ENCODE data around the gene DBNL. TPM values are rescaled to one million over a fixed set of nuclear protein-coding genes. Genes with fewer than 3 reads are reported as not detected.

The DBNL gene
- total RNA-seq, 2 donors from 2014 or later = 57.8 to 58.8 TPM

DNA sequence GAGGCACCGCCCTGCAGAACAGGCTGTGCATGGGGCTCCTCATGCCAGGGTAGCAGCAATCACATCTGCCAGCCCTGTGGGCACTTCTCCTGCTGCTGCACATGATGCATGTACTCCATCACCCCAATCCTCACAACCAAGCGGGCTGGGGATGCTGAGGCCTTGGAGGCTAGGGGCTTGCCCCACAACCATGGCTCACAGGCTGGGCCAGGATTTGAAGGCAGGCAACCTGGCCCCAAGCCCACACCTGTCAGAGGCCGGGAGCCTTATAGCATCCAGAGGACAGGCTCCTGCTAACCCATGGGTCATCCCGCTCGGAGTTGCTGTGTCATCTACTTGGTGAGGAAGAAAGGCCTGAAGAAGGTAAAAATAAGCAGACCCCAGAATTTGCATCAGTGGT lies 35.6 kb downstream of the DBNL start:
- H3K36me3 Mint-ChIP-seq (ENCODE audit: insufficient read depth in 2 of 2) = peaks cover 7 to 20% of the 10 kb centered on the region in 2 donors
- H3K27me3 Mint-ChIP-seq (ENCODE audit: low read depth) = no peaks in the 10 kb centered on the region
- ATAC-seq (replicated peaks in 1 of 2) = no peak
- no peak overlapping the region for H3K4me3 Mint-ChIP-seq
- peaks cover 54% of the 10 kb centered on the region for H3K4me1 Mint-ChIP-seq (ENCODE audit: low read depth)
- DNase-seq = no peak
- no peak overlapping the region for H3K27ac Mint-ChIP-seq
- no peaks in the 10 kb centered on the region for H3K9me3 Mint-ChIP-seq

DNA sequence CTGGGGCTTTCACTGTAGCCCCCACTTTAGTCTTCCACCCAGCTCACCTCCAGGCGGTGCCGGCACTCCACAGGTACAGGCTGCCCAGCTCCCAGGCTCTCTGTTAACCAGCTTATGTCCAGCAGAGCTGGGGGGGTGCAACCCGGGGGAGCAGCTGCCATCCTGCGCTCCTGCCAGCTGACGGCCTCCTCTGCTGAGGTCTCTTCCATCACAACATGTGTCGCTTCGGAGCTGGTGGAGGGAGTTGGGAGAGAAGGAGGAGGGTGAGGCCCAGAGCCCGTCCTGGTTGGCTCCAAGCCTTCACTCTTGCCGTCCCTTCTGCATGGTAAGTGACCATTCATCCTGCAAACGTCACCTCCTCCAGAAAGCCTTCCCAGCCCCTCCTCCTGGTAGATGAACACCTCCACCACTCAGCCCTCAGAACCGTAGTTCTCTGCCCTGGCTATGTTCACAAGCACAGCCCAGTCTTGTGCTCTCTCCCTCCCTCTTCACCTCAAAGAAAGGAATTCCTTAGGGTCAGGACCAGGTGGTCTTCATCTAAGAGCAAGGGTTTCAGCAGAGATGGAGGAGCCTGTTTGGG lies 36.3 kb downstream of the DBNL start:
- ATAC-seq (replicated peaks in 1 of 2) = no peak
- Mint-ChIP-seq H3K4me1 (ENCODE audit: low read depth) (peaks cover 54% of the 10 kb centered on the region), H3K36me3 (ENCODE audit: insufficient read depth in 2 of 2) (peaks cover 7 to 16% of the 10 kb centered on the region in 2 donors), H3K27me3 (ENCODE audit: low read depth) (no peaks in the 10 kb centered on the region), H3K27ac (peak overlapping the region; percentile 89), H3K4me3 (peak overlapping the region; percentile 89 to 94), H3K9me3 (no peaks in the 10 kb centered on the region)
- DNase-seq = no peak

DNA sequence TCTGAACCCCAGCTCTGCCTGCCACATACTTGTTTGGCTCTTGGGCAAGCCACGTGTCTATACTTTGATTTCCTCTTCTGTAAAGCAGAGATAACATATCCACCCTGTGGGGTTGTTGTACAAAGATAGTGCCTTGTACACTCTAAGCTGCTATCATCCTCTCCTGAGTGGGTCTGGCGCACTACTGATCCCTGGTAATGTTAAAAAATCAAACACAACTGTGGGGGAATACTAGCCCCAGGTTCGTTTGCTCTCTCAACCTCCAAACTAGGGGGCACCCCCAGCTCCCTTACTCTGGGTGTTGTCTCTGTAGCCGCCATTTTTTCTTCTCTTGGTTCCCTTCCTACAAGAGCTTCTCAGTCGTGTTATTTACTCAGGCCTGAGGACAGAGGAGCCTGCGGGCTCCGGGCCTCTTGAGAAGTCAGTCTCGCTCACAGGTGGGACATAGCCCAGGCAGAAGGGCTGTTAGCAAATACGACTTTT lies 36.8 kb downstream of the DBNL start:
- ATAC-seq (replicated peaks in 1 of 2) (no peak), DNase-seq (peak; percentile 44)
- H3K27ac Mint-ChIP-seq = peak overlapping the region; percentile 89
- no peaks in the 10 kb centered on the region for H3K27me3 Mint-ChIP-seq (ENCODE audit: low read depth)
- H3K36me3 Mint-ChIP-seq (ENCODE audit: insufficient read depth in 2 of 2) = peaks cover 7 to 14% of the 10 kb centered on the region in 2 donors
- peak overlapping the region; percentile 89 to 94 for H3K4me3 Mint-ChIP-seq
- H3K4me1 Mint-ChIP-seq (ENCODE audit: low read depth) = peaks cover 54% of the 10 kb centered on the region
- H3K9me3 Mint-ChIP-seq = no peaks in the 10 kb centered on the region

DNA sequence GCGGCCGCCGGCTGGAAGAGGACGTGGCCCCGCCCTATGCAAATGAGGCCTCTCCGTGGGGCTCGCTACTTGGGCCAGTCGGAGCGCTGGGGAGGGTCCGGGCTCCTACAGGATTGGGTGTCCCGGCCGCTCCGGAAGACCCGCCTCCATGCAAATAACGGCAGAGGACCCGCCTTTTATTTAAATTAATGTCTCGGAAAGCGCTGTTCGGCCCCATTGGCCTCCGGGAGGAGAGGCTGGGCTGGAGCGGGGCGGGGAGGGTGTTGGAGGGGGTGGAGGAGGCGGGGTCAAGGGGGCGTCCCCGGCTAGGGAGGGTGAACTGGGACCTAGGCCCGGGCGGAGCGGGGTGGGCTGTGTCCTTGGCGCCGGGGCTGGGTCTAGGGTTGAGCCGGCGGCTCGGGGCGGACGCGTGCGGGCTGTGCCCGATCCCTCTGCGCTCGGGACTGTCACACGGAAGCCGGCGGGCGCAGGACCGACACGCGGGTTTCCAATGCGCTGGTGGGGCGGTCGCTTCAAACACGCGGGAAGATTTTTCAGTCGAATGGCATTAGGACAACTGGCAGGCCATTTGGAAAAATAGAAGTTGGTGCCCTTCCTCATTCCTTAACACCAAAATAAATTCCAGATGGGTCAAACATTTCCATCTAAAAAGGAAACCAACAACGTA lies 38.2 kb downstream of the DBNL start:
- peak; percentile 97 to 99 for DNase-seq
- H3K27ac Mint-ChIP-seq = peak overlapping the region; percentile 74

DNA sequence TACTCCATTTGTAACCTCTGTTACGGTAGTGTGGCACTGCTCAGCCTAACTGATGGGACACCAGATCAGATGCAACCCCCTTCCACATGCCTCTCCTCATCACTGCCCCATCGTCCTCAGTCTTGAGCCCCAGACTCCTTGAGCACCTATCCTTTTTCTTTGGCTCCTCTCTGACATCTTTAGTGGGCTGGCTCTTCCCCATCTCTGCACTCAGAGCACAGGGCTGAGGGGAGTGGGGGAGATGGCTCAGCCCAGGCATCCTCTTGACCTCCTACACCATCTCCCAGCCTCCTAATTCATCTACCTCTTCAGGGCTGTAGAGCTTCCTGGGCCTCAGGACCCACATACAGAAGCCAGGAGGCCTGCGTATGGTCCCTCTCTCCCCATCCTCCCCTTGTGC lies 39.3 kb downstream of the DBNL start:
- no peaks in the 10 kb centered on the region for H3K9me3 Mint-ChIP-seq
- H3K27ac Mint-ChIP-seq = peak overlapping the region; percentile 66
- DNase-seq (no peak), ATAC-seq (replicated peaks in 1 of 2) (no peak)
- peaks cover 34% of the 10 kb centered on the region for H3K4me1 Mint-ChIP-seq (ENCODE audit: low read depth)
- peaks cover 2 to 7% of the 10 kb centered on the region in 2 donors for H3K36me3 Mint-ChIP-seq (ENCODE audit: insufficient read depth in 2 of 2)
- no peaks in the 10 kb centered on the region for H3K27me3 Mint-ChIP-seq (ENCODE audit: low read depth)
- peak overlapping the region; percentile 64 to 94 for H3K4me3 Mint-ChIP-seq

More for the DNA sequence above, 38.2 kb downstream of the DBNL start:
- ATAC-seq (replicated peaks in 1 of 2) = peak; percentile 94 to 95
- peaks cover 43% of the 10 kb centered on the region for H3K4me1 Mint-ChIP-seq (ENCODE audit: low read depth)
- H3K9me3 Mint-ChIP-seq = no peaks in the 10 kb centered on the region
- no peaks in the 10 kb centered on the region for H3K27me3 Mint-ChIP-seq (ENCODE audit: low read depth)
- peaks cover 6 to 11% of the 10 kb centered on the region in 2 donors for H3K36me3 Mint-ChIP-seq (ENCODE audit: insufficient read depth in 2 of 2)
- peak overlapping the region; percentile 89 to 94 for H3K4me3 Mint-ChIP-seq

DNA sequence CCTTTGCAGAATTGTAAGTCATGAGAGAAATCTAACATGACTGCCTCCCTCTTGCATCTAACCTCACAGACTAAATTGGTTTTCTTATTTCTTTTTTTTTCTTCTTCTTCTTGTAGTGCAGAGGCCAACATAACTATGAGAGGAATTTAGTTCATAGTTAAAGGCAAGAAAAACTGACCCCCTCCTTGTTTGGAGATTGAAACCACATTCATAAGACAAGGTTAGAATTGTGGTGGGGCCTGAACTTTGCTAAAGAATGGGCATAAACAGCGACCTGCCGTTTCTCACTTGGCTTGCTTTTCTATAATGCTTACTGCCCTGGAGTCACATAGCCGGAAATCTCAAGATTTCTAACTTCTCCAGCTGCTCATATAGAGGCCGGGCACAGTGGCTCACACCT lies 40.2 kb downstream of the DBNL start:
- no peaks in the 10 kb centered on the region for H3K27me3 Mint-ChIP-seq (ENCODE audit: low read depth)
- H3K36me3 Mint-ChIP-seq (ENCODE audit: insufficient read depth in 2 of 2) = peaks cover 2 to 7% of the 10 kb centered on the region in 2 donors
- DNase-seq = no peak
- H3K4me3 Mint-ChIP-seq = no peak overlapping the region
- H3K27ac Mint-ChIP-seq = no peak overlapping the region
- ATAC-seq (replicated peaks in 1 of 2) = no peak
- peaks cover 34% of the 10 kb centered on the region for H3K4me1 Mint-ChIP-seq (ENCODE audit: low read depth)
- no peaks in the 10 kb centered on the region for H3K9me3 Mint-ChIP-seq

DNA sequence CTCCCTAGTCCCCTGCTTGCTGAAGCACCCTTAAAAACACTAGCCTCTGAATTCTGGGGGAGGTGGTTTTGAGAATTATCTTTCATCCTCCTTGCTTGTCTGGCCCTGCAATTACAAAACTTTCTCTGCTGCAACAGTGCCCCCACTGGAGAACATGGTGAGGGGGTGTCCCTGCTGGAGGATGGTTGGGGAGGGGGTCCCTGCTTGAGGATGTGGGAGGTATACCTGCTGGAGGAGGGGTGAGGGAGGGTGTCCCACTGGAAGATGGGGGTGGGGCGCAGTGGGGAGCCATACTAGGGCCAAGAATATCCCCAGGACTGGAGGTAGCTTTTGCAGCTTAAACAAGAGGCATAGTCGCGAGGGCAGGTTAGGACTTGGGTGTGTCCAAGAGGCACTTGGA lies 41.0 kb downstream of the DBNL start:
- no peak overlapping the region for H3K4me3 Mint-ChIP-seq
- no peak overlapping the region for H3K27ac Mint-ChIP-seq
- no peak for DNase-seq

DNA sequence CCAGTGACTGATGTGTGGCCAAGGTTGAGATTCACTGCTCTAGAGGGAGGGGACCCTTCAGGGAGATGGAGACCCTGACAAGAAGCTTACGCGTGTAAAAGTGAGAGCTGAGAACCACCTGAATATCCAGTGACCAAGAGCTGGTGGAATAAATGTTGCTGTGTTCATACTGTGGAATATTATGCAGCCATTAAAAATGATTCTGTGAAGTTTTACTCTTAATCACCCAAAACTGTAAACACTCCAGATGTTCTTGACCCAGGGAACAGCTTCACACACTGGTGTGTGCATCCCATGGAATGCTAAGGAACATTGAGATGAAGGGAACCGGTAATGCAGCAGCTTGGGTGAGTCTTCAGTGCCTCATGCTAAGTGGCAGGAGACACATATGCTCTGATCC lies 42.1 kb downstream of the DBNL start:
- no peaks in the 10 kb centered on the region for H3K9me3 Mint-ChIP-seq
- no peak for DNase-seq
- H3K4me3 Mint-ChIP-seq = no peak overlapping the region
- H3K36me3 Mint-ChIP-seq (ENCODE audit: insufficient read depth in 2 of 2) = no peaks in the 10 kb centered on the region
- H3K27ac Mint-ChIP-seq = no peak overlapping the region
- H3K4me1 Mint-ChIP-seq (ENCODE audit: low read depth) = peaks cover 18% of the 10 kb centered on the region
- no peak for ATAC-seq (replicated peaks in 1 of 2)
- no peaks in the 10 kb centered on the region for H3K27me3 Mint-ChIP-seq (ENCODE audit: low read depth)

More for the DNA sequence above, 41.0 kb downstream of the DBNL start:
- Mint-ChIP-seq H3K4me1 (ENCODE audit: low read depth) (peaks cover 29% of the 10 kb centered on the region), H3K27me3 (ENCODE audit: low read depth) (no peaks in the 10 kb centered on the region), H3K36me3 (ENCODE audit: insufficient read depth in 2 of 2) (peaks cover 2 to 7% of the 10 kb centered on the region in 2 donors), H3K9me3 (no peaks in the 10 kb centered on the region)
- no peak for ATAC-seq (replicated peaks in 1 of 2)

DNA sequence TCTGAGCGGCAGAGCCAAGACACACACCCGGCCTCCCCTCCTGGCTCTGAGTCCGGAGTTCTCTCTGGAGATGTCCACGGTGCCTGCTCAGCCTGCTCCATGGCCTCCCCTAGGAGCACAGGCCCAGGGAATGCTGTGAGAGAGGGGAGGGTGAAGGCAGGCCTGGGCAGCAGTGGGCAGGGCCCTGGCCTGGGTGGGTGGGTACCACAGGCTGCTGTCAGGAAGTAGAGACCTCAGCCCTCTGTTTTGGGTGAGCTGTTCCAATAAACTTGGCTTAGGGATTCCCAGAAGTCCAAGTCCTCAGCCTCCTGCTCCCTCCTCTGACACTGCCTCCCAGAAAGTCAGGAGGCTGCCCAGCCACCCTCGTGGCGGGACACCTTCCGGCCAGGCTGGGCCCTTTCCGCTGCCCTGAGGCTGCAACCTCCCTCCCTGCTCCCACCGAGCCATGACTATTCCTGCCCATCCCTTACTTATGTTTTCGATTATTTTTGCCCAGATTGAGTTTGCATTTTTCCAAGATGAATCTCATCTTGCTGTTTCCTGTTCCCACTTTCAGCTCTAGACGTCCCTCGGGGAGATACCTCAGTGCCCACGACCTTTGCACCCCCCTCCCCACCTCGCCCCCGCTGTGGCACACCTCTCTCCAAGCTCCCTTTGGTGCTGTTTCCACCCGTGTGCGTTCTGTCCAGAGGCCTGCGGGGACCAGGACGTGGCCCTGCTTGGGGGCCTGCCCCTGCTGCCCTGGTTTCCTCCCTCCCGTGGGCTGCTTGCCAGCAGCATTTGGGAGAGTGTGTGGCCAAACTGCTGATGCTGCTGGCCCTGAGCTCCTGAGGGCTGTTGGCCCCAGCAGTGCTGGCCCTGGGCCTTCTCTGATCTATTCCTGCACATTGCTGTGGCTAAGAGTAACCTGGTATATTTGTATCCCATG lies 43.7 kb downstream of the DBNL start:
- no peak for ATAC-seq (replicated peaks in 1 of 2)
- H3K27me3 Mint-ChIP-seq (ENCODE audit: low read depth) = no peaks in the 10 kb centered on the region
- peaks cover 9% of the 10 kb centered on the region for H3K4me1 Mint-ChIP-seq (ENCODE audit: low read depth)
- H3K9me3 Mint-ChIP-seq = no peaks in the 10 kb centered on the region
- no peaks in the 10 kb centered on the region for H3K36me3 Mint-ChIP-seq (ENCODE audit: insufficient read depth in 2 of 2)
- H3K4me3 Mint-ChIP-seq = no peak overlapping the region
- no peak overlapping the region for H3K27ac Mint-ChIP-seq
- DNase-seq = no peak

DNA sequence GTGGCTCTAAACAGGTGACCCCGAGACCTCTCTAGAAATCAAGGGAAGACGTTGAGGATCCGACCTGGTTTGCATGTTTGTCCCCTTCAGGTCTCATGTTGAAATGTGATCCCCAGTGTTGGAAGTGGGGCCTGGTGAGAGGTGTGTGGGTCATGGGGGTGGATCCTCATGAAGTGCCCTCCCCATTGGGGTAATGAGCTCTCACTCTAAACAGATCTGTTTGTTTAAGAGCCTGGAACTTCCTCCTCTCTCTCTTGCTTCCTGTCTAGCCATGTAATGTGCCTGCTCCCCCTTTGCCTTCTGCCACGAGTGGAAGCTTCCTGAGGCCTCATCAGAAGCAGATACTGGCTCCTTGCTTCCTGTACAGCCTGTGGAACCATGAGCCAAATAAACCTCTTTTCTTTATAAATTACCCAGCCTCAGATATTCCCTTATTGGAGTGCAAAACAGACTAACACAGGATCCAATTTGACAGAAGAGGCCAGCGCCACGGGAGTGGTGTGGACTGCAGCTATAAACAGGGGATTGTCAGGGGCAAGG lies 48.7 kb downstream of the DBNL start:
- peaks cover 18% of the 10 kb centered on the region for H3K4me1 Mint-ChIP-seq (ENCODE audit: low read depth)
- no peak overlapping the region for H3K4me3 Mint-ChIP-seq
- H3K27ac Mint-ChIP-seq = no peak overlapping the region
- no peaks in the 10 kb centered on the region for H3K36me3 Mint-ChIP-seq (ENCODE audit: insufficient read depth in 2 of 2)
- H3K9me3 Mint-ChIP-seq = no peaks in the 10 kb centered on the region
- H3K27me3 Mint-ChIP-seq (ENCODE audit: low read depth) = no peaks in the 10 kb centered on the region
- ATAC-seq (replicated peaks in 1 of 2) = no peak
- no peak for DNase-seq

DNA sequence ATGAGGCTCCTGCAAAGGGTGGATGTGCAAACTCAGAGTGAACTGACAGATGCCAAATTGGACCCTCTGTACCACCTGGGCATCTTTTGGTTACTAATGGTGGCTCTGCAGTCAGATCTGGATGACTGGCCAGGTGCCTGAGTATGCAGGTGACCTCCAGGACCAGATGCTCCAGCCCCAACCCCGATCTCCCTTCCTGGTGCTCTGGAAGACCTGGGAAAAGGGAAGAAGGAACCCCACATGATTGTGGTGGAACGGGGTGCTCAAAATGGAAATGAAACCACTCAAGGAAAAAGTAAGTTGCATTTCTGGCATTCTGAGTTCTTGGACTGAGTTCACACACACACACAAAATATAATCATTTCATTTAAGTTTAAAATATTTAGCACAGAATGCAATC lies 49.9 kb downstream of the DBNL start:
- H3K9me3 Mint-ChIP-seq = no peaks in the 10 kb centered on the region
- H3K27ac Mint-ChIP-seq = no peak overlapping the region
- DNase-seq (no peak), ATAC-seq (replicated peaks in 1 of 2) (no peak)
- H3K4me3 Mint-ChIP-seq = no peak overlapping the region
- peaks cover 22% of the 10 kb centered on the region for H3K4me1 Mint-ChIP-seq (ENCODE audit: low read depth)
- no peaks in the 10 kb centered on the region for H3K36me3 Mint-ChIP-seq (ENCODE audit: insufficient read depth in 2 of 2)
- no peaks in the 10 kb centered on the region for H3K27me3 Mint-ChIP-seq (ENCODE audit: low read depth)

DNA sequence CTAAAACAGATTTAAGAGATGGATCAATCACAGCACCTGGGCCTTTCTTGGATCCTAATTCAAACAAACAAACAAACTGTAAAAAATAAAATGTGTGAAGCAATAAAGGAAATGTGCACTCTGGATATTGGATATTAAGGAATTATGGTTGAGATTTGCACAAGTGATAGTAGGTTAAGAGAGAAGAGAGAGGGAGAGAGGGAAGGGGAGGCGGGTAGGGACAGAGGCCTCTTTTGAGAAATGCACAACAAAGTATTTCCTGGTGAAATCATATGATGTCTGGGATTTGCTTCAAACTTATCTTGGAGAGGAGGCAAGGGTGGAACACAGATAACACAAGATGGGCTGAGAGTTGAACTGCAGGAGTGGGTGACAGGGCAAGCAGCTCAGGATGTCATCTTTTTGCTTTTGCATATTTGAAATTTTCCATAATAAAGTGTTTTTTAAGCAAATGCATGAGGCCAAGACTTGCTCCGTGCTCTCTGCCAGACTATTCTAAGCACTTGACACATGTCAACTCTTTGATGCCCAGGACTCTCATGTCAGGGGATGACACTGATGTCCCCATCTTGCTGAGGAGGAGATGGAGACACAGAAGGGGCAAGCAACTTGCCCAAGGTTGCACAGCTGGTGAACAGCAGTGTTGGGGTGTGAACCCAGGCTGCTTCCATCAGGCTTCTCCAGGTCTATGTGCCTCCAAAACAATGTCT lies 50.5 kb downstream of the DBNL start:
- ATAC-seq (replicated peaks in 1 of 2) (no peak), DNase-seq (no peak)
- H3K27me3 Mint-ChIP-seq (ENCODE audit: low read depth) = no peaks in the 10 kb centered on the region
- H3K4me3 Mint-ChIP-seq = no peak overlapping the region
- no peaks in the 10 kb centered on the region for H3K9me3 Mint-ChIP-seq
- peaks cover 22% of the 10 kb centered on the region for H3K4me1 Mint-ChIP-seq (ENCODE audit: low read depth)
- H3K27ac Mint-ChIP-seq = no peak overlapping the region
- no peaks in the 10 kb centered on the region for H3K36me3 Mint-ChIP-seq (ENCODE audit: insufficient read depth in 2 of 2)

Data from activated T-cell treated with anti-CD3 and anti-CD28 coated beads, Interleukin-2, amount 50 U/mL, for 72 hours (primary cell).